ENCODE measurements around the gene TP53RK.

The TP53RK gene

DNA sequence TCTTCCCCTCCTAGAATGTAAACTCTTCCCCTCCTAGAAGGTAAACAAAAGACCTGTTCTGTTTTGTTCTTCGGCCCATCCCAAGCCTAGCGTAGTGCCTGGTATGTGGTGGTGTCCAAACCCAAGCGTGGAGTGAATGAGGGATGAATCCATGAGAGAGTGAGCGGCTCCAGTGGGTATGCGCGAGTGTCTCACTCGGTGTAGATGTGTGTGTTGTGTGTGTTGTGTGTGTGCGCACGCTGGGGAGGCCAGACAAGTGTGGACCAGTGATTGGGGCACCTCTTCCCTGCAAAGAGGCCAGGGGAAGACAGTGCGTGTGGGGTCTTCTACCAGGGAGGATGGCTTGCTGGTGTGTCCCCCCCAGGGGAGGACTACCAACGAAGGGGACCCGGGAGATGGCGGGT, 19.8 kb upstream of the TP53RK start:
- peak overlapping the region; percentile 34 to 48 (median 42) for H3K4me3 ChIP-seq
- H3K27ac ChIP-seq: peak overlapping the region in 20 of 21 experiments; percentile 33 to 89 (median 76)

DNA sequence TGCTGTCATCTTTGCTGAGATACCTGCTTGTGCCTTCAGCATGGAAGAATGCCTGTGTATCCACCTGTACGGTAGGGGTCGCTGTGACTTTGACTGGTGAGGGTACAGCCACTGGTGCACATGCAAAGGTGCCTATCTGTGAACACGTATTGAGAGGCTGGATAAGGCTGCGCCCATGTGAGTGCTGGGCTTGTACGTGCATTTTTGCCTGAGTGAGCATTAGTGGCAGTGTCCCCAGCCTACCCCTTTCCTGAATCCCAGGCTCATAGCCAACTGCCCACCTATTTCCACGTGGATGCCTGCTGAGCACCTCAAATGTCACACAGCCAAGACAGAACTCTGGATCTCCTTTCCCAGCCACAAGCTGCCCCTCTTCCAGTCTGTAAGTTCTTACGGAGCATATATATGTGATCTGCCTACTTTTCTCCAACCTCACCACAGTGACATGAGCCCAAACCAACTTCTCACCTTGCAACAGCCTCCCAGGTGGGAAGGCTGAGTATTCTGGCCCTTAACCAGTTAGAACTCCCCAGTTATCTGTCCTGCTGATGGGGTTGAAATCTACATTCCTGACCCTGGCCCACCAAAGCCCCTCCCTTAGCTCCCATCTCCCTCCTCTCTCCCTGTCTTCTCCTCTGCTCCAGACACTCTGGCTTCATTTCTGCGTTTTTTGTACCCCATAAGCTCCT, 19.1 kb upstream of the TP53RK start:
- Histone ChIP-seq H3K4me3 (no peak overlapping the region), H3K27ac (peak overlapping the region in 4 of 21 experiments; percentile 78 to 89 (median 86))

- Histone ChIP-seq H3K27ac (peak overlapping the region in 11 of 21 experiments; percentile 3 to 80 (median 44)), H3K4me3 (no peak overlapping the region)
Measured at GRCh38 chr20:46706242-46706641, 17.0 kb upstream of the TP53RK start.

DNA sequence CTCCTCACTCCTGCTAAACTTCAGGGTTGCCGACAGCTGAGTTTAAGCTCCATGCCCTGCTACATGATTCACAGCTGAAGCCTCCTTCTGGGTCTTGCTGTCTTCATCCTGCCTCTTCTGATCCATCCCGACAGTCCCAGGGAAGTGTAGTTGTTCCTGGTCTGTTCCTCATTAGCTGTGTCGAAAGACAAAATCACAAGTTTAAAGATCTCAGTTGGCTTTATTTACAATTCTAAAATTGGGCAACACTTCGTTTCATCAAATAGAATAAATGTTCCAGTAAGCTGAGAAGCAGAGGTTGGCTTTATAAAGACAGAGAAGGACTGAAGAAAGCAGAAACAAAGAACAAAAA, 16.1 kb upstream of the TP53RK start:
- Histone ChIP-seq H3K27ac (peak overlapping the region in 13 of 21 experiments; percentile 7 to 80 (median 47)), H3K4me3 (no peak overlapping the region)

GRCh38 chr20:46704714-46705377, 15.6 kb upstream of the TP53RK start:
- H3K27ac ChIP-seq: peak overlapping the region in 13 of 21 experiments; percentile 7 to 65 (median 32)
- H3K4me3 ChIP-seq: no peak overlapping the region

- H3K4me3 ChIP-seq: no peak overlapping the region
- H3K27ac ChIP-seq: no peak overlapping the region
Measured at GRCh38 chr20:46703435-46703834, 14.2 kb upstream of the TP53RK start.

GRCh38 chr20:46702447-46703203, 13.4 kb upstream of the TP53RK start:
- Histone ChIP-seq H3K4me3 (no peak overlapping the region), H3K27ac (no peak overlapping the region)

DNA sequence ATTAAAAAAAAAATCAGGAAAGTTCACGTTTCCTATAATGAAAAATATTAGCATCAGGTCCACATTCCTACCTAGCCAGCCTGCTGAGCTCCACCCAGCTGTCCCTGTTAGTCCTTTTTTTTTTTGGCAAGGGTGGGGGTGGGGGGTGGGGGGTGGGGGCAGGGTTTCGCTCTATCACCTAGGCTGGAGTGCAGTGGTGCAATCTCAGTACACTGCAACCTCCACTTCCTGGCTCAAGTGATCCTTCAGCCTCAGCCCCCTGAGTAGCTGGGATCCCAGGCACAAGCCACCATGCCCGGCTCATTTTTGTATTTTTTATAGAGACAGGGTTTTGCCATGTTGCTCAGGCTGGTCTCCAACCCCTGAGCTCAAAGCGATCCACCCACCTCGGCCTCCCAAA, 12.7 kb upstream of the TP53RK start:
- H3K27ac ChIP-seq: no peak overlapping the region
- H3K4me3 ChIP-seq: no peak overlapping the region

- no peak overlapping the region for H3K27ac ChIP-seq
Measured at GRCh38 chr20:46701556-46701955, 12.3 kb upstream of the TP53RK start.

GRCh38 chr20:46701057-46701456, 11.8 kb upstream of the TP53RK start:
- no peak overlapping the region for H3K4me3 ChIP-seq

More at GRCh38 chr20:46701556-46701955, 12.3 kb upstream of the TP53RK start:
- H3K4me3 ChIP-seq: no peak overlapping the region

GRCh38 chr20:46700481-46700880, 11.2 kb upstream of the TP53RK start:
- H3K4me3 ChIP-seq: no peak overlapping the region
- no peak overlapping the region for H3K27ac ChIP-seq

More at GRCh38 chr20:46701057-46701456, 11.8 kb upstream of the TP53RK start:
- H3K27ac ChIP-seq: no peak overlapping the region

- Histone ChIP-seq H3K27ac (no peak overlapping the region), H3K4me3 (no peak overlapping the region)
Measured at GRCh38 chr20:46699651-46700359, 10.6 kb upstream of the TP53RK start.

- Histone ChIP-seq H3K27ac (no peak overlapping the region), H3K4me3 (no peak overlapping the region)
Measured at GRCh38 chr20:46698788-46699187, 9.5 kb upstream of the TP53RK start.

- Histone ChIP-seq H3K4me3 (no peak overlapping the region), H3K27ac (peak overlapping the region in 3 of 21 experiments; percentile 10 to 39 (median 35))
Measured at GRCh38 chr20:46696791-46697279, 7.6 kb upstream of the TP53RK start.

GRCh38 chr20:46695892-46696291, 6.6 kb upstream of the TP53RK start:
- no peak overlapping the region for H3K4me3 ChIP-seq

DNA sequence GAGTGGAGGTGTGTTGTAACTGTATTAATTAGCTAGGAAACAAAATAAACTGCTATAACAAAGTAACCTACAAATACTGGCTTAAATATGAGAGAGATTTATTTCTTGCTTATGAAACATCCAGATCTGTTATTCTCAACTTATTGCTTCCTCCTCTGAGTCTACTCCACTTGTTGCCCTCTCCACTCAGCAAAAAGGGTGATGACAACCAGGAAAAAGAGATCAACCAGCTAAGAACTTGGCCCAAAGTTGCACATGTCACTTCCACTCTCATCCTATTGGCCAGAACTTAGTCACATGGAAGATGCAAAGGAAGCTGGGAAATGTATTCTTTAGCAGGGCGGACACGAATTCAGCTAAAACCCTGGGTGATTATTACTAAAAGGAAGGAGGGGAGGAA, 5.2 kb upstream of the TP53RK start:
- no peak overlapping the region for H3K4me3 ChIP-seq
- no peak overlapping the region for H3K27ac ChIP-seq

More at GRCh38 chr20:46695892-46696291, 6.6 kb upstream of the TP53RK start:
- H3K27ac ChIP-seq: peak overlapping the region in 4 of 21 experiments; percentile 1 to 39 (median 8)

GRCh38 chr20:46691196-46691595, 2.0 kb upstream of the TP53RK start:
- H3K27ac ChIP-seq: no peak overlapping the region
- no peak overlapping the region for H3K4me3 ChIP-seq

DNA sequence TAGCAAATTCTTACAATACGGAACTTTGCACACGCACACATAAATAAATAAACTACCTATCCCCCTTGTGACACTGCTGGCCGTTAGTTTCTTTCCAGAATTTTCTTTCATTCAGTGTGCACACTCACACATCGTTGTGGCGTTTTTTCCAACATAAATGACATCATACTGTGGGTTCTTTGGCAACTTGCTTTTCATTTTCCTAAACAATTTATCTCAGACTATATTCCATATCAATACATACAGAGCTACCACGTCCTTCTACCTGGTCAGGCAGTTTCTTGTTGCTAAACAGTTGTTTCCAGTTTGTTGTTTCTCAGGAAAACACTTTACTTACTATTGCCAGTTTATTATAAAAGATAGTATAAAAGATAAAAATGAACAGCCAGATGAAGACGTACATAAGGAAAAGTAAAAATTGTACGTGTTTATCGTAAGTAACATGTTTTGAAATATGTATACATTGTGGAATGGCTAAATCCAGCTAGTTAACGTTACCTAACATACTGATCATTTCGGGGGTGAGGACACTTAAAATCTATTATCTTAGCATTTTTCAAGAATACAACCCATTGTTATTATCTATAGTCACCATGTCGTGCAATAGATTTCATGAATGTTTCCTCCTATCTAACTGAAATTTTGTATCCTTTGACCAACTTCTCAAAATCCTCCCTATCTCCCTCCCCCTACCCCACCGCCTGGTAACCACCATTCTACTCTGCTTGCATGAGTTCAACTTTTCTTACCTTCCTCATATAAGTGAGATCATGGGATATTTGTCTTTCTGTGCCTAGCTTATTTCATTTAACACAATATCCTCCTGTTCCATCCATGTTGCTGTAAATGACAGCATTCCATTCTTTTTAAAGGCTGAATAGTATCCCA, 1.2 kb upstream of the TP53RK start:
- H3K27ac ChIP-seq: peak overlapping the region in 17 of 21 experiments; percentile 77 to 99 (median 92)
- peak overlapping the region in 6 of 7 experiments; percentile 27 to 93 (median 82) for H3K4me3 ChIP-seq

DNA sequence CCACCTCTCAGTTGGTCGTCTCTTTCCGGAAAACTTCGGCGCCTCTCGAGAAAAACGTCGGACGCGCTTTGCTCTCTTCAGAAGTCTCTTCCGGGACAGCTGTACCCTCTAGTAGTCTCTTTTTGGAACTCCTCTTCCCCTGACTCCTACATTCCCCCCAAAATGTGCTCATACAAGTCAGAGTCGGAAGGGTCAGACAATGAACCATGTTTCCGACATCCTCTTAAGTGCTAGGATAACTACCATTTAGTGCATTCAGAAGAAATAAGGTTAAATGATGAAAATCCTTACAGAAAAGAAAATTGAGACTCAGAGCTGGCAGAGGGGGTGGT, 476 bp upstream of the TP53RK start:
- H3K27ac ChIP-seq: peak overlapping the region in 18 of 21 experiments; percentile 52 to 99 (median 92)

More for the DNA sequence above, 476 bp upstream of the TP53RK start:
- peak overlapping the region; percentile 27 to 93 (median 81) for H3K4me3 ChIP-seq
